ENCODE results near the gene MIA3.

DNA sequence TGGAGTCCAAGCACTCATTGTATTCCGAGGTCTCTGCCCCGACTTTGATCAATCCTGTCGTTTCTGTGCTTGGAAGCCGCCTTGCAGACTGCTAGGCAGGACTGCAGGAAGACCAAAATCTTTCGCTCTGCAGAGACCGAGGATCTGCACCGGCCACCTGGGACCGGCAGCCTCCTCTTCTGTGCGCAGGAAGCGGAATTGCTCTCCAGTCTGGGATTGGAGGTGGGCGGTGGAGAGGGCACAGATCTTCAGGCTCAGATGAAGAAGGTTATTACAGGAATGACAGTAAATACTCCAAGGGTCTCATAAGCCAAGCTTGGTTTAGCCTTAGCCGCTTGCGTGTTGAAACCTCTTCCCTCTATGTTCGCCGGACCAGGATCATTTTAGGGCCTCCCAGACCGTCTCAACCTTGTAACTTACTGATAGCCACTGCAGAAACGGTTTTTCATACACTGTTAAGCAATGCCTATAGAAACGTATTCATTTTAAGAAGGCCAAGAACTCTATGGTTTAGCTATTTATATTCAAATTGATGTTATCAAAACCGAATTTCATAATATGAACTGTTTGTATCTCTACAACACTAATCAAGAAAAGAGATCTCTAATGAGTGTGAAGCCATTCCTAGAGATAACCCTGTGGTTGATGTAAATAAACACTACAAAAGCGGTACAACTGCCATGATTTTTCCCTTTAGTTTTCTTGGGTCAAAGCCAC is 1.1 kb downstream of the MIA3 start:
- TF ChIP-seq, protein P1, sequence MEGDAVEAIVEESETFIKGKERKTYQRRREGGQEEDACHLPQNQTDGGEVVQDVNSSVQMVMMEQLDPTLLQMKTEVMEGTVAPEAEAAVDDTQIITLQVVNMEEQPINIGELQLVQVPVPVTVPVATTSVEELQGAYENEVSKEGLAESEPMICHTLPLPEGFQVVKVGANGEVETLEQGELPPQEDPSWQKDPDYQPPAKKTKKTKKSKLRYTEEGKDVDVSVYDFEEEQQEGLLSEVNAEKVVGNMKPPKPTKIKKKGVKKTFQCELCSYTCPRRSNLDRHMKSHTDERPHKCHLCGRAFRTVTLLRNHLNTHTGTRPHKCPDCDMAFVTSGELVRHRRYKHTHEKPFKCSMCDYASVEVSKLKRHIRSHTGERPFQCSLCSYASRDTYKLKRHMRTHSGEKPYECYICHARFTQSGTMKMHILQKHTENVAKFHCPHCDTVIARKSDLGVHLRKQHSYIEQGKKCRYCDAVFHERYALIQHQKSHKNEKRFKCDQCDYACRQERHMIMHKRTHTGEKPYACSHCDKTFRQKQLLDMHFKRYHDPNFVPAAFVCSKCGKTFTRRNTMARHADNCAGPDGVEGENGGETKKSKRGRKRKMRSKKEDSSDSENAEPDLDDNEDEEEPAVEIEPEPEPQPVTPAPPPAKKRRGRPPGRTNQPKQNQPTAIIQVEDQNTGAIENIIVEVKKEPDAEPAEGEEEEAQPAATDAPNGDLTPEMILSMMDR (conservative IDR thresholded peaks at IDR 0.05) = no peak
- TF ChIP-seq ZFX (IDR thresholded peaks at IDR 0.05) = no peak

All from C4-2B (cell line).